Stomach smooth muscle (tissue), 2 donors: Measurements from ENCODE around the gene TRMU.
A peak's percentile ranks its signal among the peaks of the same experiment; 100 is the strongest.

Source experiments
- H3K27ac ChIP-seq: one replicate; pipeline ENCODE4 v1.7.0; 2013; ENCODE audit warnings: mild to moderate bottlenecking, low read length, inconsistent platforms
- H3K27me3 ChIP-seq, 2 donors: one replicate each; pipeline ENCODE4 v1.7.0; 2013; ENCODE audit warnings: low read length in 2 of 2; ENCODE audit not compliant: insufficient read depth in 2 of 2, control insufficient read depth in 1 of 2
- H3K36me3 ChIP-seq, 2 donors: one replicate each; pipeline ENCODE4 v1.7.0; 2013; ENCODE audit warnings: low read length in 2 of 2; ENCODE audit not compliant: control insufficient read depth in 2 of 2, insufficient read depth in 2 of 2
- H3K4me1 ChIP-seq: one replicate; pipeline ENCODE4 v1.7.0; 2013; ENCODE audit warnings: low read length; ENCODE audit not compliant: control insufficient read depth, insufficient read depth
- H3K4me3 ChIP-seq, 2 donors: one replicate each; pipeline ENCODE4 v1.7.0; 2013; ENCODE audit warnings: low read length in 2 of 2
- H3K9ac ChIP-seq, 2 donors: one replicate each; pipeline ENCODE4 v1.7.0; 2013; ENCODE audit warnings: low read length in 2 of 2, mild to moderate bottlenecking in 1 of 2
- H3K9me3 ChIP-seq, 2 donors: one replicate each; pipeline ENCODE4 v1.7.0; 2013; ENCODE audit warnings: low read length in 2 of 2; ENCODE audit not compliant: control insufficient read depth in 2 of 2
- donor health status: healthy.
- donor health status: Pancreatic carcinoma.

TRMU gene

DNA sequence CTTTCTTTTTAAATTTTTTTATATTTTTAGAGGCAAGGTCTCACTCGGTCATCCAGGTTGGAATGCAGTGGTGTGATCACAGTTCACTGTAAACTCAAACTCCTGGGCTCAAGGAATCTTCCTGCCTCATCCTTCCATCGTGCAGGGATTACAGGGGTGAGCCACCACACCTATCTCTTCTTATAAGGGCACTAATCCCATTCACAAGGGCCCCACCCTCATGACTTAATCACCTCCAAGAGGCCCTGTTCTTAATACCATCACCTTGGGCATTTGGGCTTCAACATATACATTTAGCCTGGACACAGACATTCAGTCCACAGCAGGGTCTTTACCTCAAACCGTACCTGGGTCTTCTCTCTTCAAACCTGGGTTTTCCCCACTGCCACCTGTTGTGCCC lies 43.3 kb upstream of the TRMU start:
- Histone ChIP-seq H3K9ac (no peak overlapping the region), H3K4me3 (no peak overlapping the region), H3K36me3 (peaks cover 21 to 29% of the 10 kb centered on the region in 2 donors), H3K27me3 (no peaks in the 10 kb centered on the region), H3K27ac (no peak overlapping the region), H3K9me3 (peaks cover 0 to 2% of the 10 kb centered on the region in 2 donors), H3K4me1 (peaks cover 13% of the 10 kb centered on the region)

DNA sequence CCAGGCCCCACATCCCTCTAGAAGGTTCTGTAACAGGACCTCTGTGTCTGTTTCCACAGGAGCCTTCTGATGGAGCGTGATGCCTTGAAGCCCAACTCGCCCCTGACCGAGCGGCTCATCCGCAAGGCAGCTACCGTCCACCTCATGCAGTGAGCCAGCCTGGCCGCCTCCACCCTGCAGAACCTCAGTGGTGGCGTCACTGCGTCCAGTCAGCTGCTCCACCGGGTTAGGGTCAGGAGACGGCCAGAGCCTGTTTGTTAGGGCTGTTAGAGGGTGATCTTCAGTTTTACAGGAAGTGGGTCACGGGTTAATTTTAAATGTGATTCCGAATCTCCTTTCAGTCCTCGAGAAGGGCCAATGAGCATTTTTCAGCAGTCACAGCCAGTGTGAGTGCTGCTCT lies 42.8 kb upstream of the TRMU start:
- H3K27ac ChIP-seq: no peak overlapping the region
- peaks cover 16% of the 10 kb centered on the region for H3K4me1 ChIP-seq
- no peak overlapping the region for H3K9ac ChIP-seq
- no peak overlapping the region for H3K4me3 ChIP-seq
- peaks cover 20 to 25% of the 10 kb centered on the region in 2 donors for H3K36me3 ChIP-seq
- H3K27me3 ChIP-seq: no peaks in the 10 kb centered on the region
- peaks cover 0 to 2% of the 10 kb centered on the region in 2 donors for H3K9me3 ChIP-seq

- H3K4me1 ChIP-seq: peaks cover 16% of the 10 kb centered on the region
- no peak overlapping the region for H3K27ac ChIP-seq
- no peak overlapping the region for H3K4me3 ChIP-seq
- peaks cover 0 to 2% of the 10 kb centered on the region in 2 donors for H3K27me3 ChIP-seq
- peaks cover 0 to 2% of the 10 kb centered on the region in 2 donors for H3K9me3 ChIP-seq
- peaks cover 18 to 25% of the 10 kb centered on the region in 2 donors for H3K36me3 ChIP-seq
- no peak overlapping the region for H3K9ac ChIP-seq
These were observed 41.8 kb upstream of the TRMU start for GRCh38 chr22:46293577-46294260.

GRCh38 chr22:46294784-46295183 lies 40.7 kb upstream of the TRMU start:
- Histone ChIP-seq H3K27ac (no peak overlapping the region), H3K36me3 (peaks cover 18 to 22% of the 10 kb centered on the region in 2 donors), H3K27me3 (peaks cover 0 to 3% of the 10 kb centered on the region in 2 donors), H3K9me3 (peaks cover 0 to 2% of the 10 kb centered on the region in 2 donors), H3K9ac (no peak overlapping the region), H3K4me3 (no peak overlapping the region), H3K4me1 (peaks cover 16% of the 10 kb centered on the region)

- Histone ChIP-seq H3K9ac (peak overlapping the region; percentile 89 to 93), H3K36me3 (peaks cover 18% of the 10 kb centered on the region in 2 donors), H3K9me3 (peaks cover 0 to 2% of the 10 kb centered on the region in 2 donors), H3K27ac (peak overlapping the region; percentile 93), H3K4me1 (peaks cover 16% of the 10 kb centered on the region), H3K27me3 (peaks cover 0 to 3% of the 10 kb centered on the region in 2 donors), H3K4me3 (peak overlapping the region; percentile 81 to 86)
These were observed 40.1 kb upstream of the TRMU start for GRCh38 chr22:46295277-46295971.

- H3K27ac ChIP-seq: peak within 1 kb of the TSS; percentile 93
- H3K4me1 ChIP-seq: peaks cover 16% of the 10 kb centered on the region
- H3K27me3 ChIP-seq: peaks cover 0 to 3% of the 10 kb centered on the region in 2 donors
- H3K9ac ChIP-seq: peak within 1 kb of the TSS; percentile 89 to 93
- peaks cover 10 to 16% of the 10 kb centered on the region in 2 donors for H3K36me3 ChIP-seq
- H3K9me3 ChIP-seq: peaks cover 0 to 2% of the 10 kb centered on the region in 2 donors
- peak within 1 kb of the TSS; percentile 81 to 86 for H3K4me3 ChIP-seq
These were observed 39.0 kb upstream of the TRMU start, which contains the start of gene GTSE1 for GRCh38 chr22:46296257-46297150. Gene GTSE1 (plus strand): TSS chr22:46296870. CDS start chr22:46297401, 531 bp downstream.

DNA sequence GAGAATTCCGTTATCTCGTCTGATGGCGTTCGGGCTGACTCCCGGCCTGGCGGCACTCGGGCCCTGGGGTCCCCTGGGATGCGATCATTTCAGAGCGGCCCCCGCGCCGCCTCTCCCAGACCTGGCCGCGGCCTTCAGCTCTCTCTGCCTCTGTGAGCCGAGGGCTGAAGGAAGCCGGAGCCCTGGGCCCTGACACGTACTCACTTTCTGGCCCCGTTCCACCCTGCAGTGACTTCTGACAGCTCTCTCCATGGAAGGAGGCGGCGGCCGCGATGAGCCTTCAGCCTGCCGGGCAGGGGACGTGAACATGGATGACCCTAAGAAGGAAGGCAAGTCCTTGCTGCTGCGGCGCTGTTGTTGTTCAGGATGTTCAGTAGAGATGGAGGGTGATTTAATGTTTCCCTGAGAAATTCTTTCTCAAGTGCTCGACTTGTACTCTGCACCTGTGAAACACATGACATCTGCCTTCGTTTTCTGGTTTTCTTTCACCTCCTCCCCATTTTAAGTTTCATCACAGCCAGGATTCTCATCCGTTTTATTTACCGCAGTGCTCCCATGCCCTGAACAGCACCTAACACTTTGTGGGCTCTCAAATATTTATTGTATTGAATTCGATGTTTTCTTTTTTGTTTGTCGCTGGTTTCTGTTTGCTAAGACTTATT lies 38.2 kb upstream of the TRMU start:
- no peaks in the 10 kb centered on the region for H3K9me3 ChIP-seq
- peak overlapping the region in 1 of 2 donors; percentile 14 for H3K9ac ChIP-seq
- H3K36me3 ChIP-seq: peaks cover 7 to 10% of the 10 kb centered on the region in 2 donors
- peaks cover 16% of the 10 kb centered on the region for H3K4me1 ChIP-seq
- H3K27ac ChIP-seq: no peak overlapping the region
- peaks cover 0 to 3% of the 10 kb centered on the region in 2 donors for H3K27me3 ChIP-seq
- peak overlapping the region; percentile 81 to 86 for H3K4me3 ChIP-seq

DNA sequence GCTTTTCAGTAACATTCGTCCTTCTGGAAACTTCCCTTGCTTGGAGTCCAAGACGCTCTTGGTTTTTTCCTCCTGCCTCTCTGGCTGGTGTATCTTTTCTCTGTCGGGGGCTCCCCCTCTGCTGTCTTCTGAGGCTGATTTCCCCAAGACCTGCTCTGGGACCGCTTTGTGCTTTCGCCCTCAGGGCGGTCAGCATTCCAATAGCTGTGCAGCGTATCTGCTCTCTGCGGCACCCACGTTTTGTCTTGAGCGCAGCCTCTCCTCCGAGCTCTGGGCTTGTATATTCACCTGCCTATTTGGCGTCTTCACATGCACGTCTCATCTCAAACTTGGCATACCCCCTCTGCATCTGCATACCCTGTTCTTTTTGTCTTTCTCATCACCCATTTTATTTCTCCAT lies 36.4 kb upstream of the TRMU start:
- no peaks in the 10 kb centered on the region for H3K36me3 ChIP-seq
- no peak overlapping the region for H3K27ac ChIP-seq
- H3K4me1 ChIP-seq: peaks cover 16% of the 10 kb centered on the region
- no peak overlapping the region for H3K4me3 ChIP-seq
- H3K9ac ChIP-seq: no peak overlapping the region
- H3K27me3 ChIP-seq: peaks cover 0 to 3% of the 10 kb centered on the region in 2 donors
- no peaks in the 10 kb centered on the region for H3K9me3 ChIP-seq

DNA sequence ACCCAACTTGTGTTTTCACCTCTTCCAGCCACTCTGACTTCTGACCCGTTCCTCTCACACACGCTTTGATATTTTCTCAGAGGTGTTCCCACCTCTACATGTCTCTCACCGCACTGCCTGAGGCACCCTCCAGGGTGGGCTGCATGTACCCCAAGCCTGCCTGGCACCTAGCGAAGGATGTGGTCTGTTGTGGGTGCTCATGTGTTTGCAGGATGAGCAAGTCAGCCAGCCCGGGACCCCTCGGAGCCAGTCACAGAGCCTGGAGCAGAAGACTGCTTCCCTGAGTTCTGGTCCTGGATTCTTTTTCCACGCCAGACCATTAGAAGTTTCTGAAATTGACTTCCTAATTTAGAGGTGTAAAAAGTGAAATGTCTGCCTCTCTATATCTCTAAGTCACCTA lies 35.0 kb upstream of the TRMU start:
- Histone ChIP-seq H3K9me3 (no peaks in the 10 kb centered on the region), H3K4me1 (peaks cover 16% of the 10 kb centered on the region), H3K36me3 (no peaks in the 10 kb centered on the region), H3K27me3 (peaks cover 0 to 3% of the 10 kb centered on the region in 2 donors), H3K27ac (no peak overlapping the region), H3K4me3 (no peak overlapping the region), H3K9ac (no peak overlapping the region)
